Parathyroid adenoma (tissue), 2 donors: ENCODE data around the gene MAIP1.

ENCODE experiments used
- H2AFZ ChIP-seq: fragments of 300-600 bp; sonication (generic); one replicate; pipeline ENCODE4 v1.7.0; 2017; ENCODE audit warnings: antibody characterized with exemption, mild to moderate bottlenecking
- H3K27ac ChIP-seq: fragments of 300-600 bp; sonication (generic); one replicate; pipeline ENCODE4 v1.7.0; 2017
- H3K27me3 ChIP-seq: fragments of 300-600 bp; sonication (generic); one replicate; pipeline ENCODE4 v1.7.0; 2017; ENCODE audit warnings: low read length; ENCODE audit not compliant: control insufficient read depth, insufficient read depth
- H3K36me3 ChIP-seq: fragments of 300-600 bp; sonication (generic); one replicate; pipeline ENCODE4 v1.7.0; 2017; ENCODE audit warnings: low read length; ENCODE audit not compliant: control insufficient read depth, insufficient read depth
- H3K4me1 ChIP-seq: fragments of 300-600 bp; sonication (generic); one replicate; pipeline ENCODE4 v1.7.0; 2017; ENCODE audit warnings: control low read depth
- H3K4me2 ChIP-seq: fragments of 300-600 bp; sonication (generic); one replicate; pipeline ENCODE4 v1.7.0; 2017; ENCODE audit warnings: low read length
- H3K4me3 ChIP-seq: fragments of 300-600 bp; sonication (generic); one replicate; pipeline ENCODE4 v1.7.0; 2017; ENCODE audit warnings: low read depth, low read length
- H3K79me2 ChIP-seq: fragments of 300-600 bp; sonication (generic); one replicate; pipeline ENCODE4 v1.7.0; 2017; ENCODE audit warnings: control low read depth
- H3K9ac ChIP-seq: fragments of 300-600 bp; sonication (generic); one replicate; pipeline ENCODE4 v1.7.0; 2017; ENCODE audit warnings: mild to moderate bottlenecking
- H3K9me3 ChIP-seq: fragments of 300-600 bp; sonication (generic); one replicate; pipeline ENCODE4 v1.7.0; 2017; ENCODE audit warnings: low read length; ENCODE audit not compliant: control insufficient read depth
- TF ChIP-seq, protein P1 (sequence below): fragments of 300-600 bp; sonication (generic); IDR thresholded peaks from one replicate; pipeline ENCODE4 v1.7.0; 2017; ENCODE audit warnings: antibody characterized with exemption, mild to moderate bottlenecking
- donor health status: primary hyperparathyroidism.

The MAIP1 gene

DNA sequence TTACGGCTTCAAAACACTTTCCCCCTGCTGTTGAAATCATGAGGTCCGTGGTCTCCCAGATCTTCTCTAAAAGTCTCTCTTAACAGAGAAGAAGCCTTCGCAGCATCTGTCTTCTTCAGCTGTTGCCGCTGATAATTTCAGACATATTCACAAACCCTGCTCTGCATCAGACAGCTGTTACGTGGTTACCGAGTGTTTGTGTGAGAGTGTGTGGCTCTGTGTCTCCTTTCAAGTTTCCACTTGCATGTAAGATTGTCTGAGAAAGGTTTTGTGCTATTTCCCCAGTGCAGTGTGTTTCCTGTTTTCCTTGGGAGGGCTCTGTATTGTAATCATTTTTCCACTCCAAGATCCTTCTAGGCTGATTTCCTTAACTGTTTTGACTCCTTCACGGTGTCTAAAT lies 32.8 kb downstream of the MAIP1 start:
- H3K9me3 ChIP-seq = no peaks in the 10 kb centered on the region
- no peaks in the 10 kb centered on the region for H3K4me1 ChIP-seq
- H3K4me2 ChIP-seq = no peak overlapping the region
- H3K9ac ChIP-seq = no peak overlapping the region
- H3K27ac ChIP-seq = no peak overlapping the region
- no peaks in the 10 kb centered on the region for H3K27me3 ChIP-seq
- TF ChIP-seq, protein P1, sequence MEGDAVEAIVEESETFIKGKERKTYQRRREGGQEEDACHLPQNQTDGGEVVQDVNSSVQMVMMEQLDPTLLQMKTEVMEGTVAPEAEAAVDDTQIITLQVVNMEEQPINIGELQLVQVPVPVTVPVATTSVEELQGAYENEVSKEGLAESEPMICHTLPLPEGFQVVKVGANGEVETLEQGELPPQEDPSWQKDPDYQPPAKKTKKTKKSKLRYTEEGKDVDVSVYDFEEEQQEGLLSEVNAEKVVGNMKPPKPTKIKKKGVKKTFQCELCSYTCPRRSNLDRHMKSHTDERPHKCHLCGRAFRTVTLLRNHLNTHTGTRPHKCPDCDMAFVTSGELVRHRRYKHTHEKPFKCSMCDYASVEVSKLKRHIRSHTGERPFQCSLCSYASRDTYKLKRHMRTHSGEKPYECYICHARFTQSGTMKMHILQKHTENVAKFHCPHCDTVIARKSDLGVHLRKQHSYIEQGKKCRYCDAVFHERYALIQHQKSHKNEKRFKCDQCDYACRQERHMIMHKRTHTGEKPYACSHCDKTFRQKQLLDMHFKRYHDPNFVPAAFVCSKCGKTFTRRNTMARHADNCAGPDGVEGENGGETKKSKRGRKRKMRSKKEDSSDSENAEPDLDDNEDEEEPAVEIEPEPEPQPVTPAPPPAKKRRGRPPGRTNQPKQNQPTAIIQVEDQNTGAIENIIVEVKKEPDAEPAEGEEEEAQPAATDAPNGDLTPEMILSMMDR = no peak
- no peaks in the 10 kb centered on the region for H3K36me3 ChIP-seq
- H2AFZ ChIP-seq = no peak overlapping the region
- H3K79me2 ChIP-seq = no peaks in the 10 kb centered on the region
- H3K4me3 ChIP-seq = no peak overlapping the region

DNA sequence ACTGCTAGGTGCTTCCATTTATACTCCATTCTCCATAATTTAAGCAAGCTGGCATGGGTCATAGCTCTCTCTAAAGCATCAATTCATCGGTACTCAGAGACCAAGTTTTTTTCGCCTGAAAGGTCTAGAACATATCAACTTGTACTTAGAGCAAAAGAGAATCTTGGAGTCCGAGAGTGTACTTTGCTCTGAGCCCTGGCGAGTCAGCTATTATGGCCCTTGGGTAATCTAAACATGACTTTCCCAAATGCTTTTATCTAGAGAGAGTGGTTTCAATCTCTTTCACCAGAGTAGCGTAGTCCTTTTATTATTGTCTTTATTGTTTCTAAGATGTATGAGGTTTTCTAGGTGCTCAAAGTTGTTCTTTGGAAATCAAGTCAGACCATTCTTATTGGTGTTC lies 34.4 kb downstream of the MAIP1 start:
- H3K9me3 ChIP-seq = no peaks in the 10 kb centered on the region
- no peaks in the 10 kb centered on the region for H3K27me3 ChIP-seq
- H2AFZ ChIP-seq = no peak overlapping the region
- H3K4me2 ChIP-seq = no peak overlapping the region
- peaks cover 3% of the 10 kb centered on the region for H3K4me1 ChIP-seq
- no peaks in the 10 kb centered on the region for H3K79me2 ChIP-seq
- TF ChIP-seq, protein P1 = no peak
- no peaks in the 10 kb centered on the region for H3K36me3 ChIP-seq
- no peak overlapping the region for H3K4me3 ChIP-seq
- H3K27ac ChIP-seq = no peak overlapping the region
- H3K9ac ChIP-seq = no peak overlapping the region

DNA sequence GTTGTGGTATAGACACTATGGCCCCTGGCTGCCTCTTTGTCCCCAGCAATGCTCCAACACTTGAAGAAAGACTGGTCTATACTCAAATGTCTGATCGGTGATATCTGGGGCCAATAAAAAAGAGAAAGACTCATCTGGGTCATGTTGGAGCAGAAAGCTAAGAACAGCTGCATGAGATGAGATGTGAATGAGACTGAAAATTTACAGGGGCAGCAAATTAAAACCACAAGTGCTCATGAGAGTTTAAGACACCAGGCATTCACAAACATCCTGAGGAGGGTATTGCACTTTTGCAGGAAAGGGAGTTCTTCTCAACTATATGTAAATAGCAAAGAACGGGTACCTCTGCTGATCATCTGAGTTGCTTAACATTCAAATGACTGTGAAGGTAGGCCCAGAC lies 36.3 kb downstream of the MAIP1 start:
- no peaks in the 10 kb centered on the region for H3K9me3 ChIP-seq
- no peak overlapping the region for H3K27ac ChIP-seq
- no peaks in the 10 kb centered on the region for H3K36me3 ChIP-seq
- no peak overlapping the region for H3K4me3 ChIP-seq
- no peak overlapping the region for H3K9ac ChIP-seq
- no peaks in the 10 kb centered on the region for H3K79me2 ChIP-seq
- H3K4me1 ChIP-seq = peaks cover 3% of the 10 kb centered on the region
- H3K4me2 ChIP-seq = no peak overlapping the region
- TF ChIP-seq, protein P1 = no peak
- no peaks in the 10 kb centered on the region for H3K27me3 ChIP-seq
- H2AFZ ChIP-seq = no peak overlapping the region

DNA sequence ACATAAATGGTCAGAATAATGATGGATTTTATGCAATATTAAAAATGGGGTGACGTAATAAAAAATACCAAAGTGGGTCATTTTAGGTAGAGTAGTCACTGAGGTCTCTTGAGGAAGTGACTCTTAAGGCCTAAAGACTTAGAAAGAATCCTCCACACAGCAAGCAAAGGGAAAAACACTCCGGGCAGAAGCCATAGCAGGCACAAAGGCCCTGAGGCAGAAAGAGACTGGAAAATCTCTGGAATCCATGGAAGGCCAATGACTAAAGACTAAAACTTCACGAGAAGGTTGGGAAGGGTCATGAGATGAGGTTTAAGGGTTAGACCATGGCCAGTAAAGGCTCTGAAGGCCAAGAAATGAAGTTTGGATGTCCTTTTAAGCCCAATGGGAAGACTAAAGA lies 36.9 kb downstream of the MAIP1 start:
- Histone ChIP-seq H3K9me3 (no peaks in the 10 kb centered on the region), H3K4me1 (peaks cover 3% of the 10 kb centered on the region), H3K4me3 (no peak overlapping the region), H2AFZ (no peak overlapping the region), H3K36me3 (no peaks in the 10 kb centered on the region), H3K9ac (no peak overlapping the region), H3K79me2 (no peaks in the 10 kb centered on the region), H3K4me2 (no peak overlapping the region), H3K27ac (no peak overlapping the region), H3K27me3 (no peaks in the 10 kb centered on the region)
- TF ChIP-seq, protein P1 = no peak

DNA sequence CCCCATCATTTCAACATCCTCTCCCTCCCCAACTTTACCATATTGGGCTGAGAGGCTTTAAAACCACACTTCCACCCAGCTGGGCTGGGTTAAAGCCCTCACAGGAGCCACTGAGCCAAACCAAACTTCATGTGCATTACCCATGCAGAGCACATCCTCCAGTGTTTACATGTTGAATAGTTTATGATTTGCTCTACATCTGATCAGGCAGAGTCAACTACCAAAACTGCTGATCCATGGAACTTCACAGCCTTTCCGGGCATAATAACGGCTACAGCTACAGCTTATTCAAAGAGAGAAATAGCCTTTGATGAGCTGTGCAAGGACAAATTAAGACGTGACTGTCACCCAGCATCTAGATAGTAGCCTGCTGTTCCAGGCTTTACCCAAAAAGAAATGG lies 39.0 kb downstream of the MAIP1 start:
- H2AFZ ChIP-seq = no peak overlapping the region
- TF ChIP-seq, protein P1 = no peak
- H3K27me3 ChIP-seq = no peaks in the 10 kb centered on the region
- H3K9me3 ChIP-seq = no peaks in the 10 kb centered on the region
- no peak overlapping the region for H3K4me3 ChIP-seq
- H3K27ac ChIP-seq = no peak overlapping the region
- H3K4me2 ChIP-seq = no peak overlapping the region
- H3K9ac ChIP-seq = no peak overlapping the region
- H3K36me3 ChIP-seq = no peaks in the 10 kb centered on the region
- no peaks in the 10 kb centered on the region for H3K79me2 ChIP-seq
- peaks cover 3% of the 10 kb centered on the region for H3K4me1 ChIP-seq
